Upper lobe of left lung (tissue), 4 donors: ENCODE measurements around the gene DOK5.

Experiments
- POLR2A ChIP-seq, 4 donors: fragments of 450-650 bp; IDR thresholded peaks; one replicate each; pipeline ENCODE4 v1.5.1; 2016 to 2017; ENCODE audit warnings: antibody characterized with exemption in 4 of 4, mild to moderate bottlenecking in 2 of 4
- POLR2AphosphoS5 ChIP-seq, 2 donors: sonication (generic); formaldehyde crosslinking; IDR thresholded peaks; one replicate each; pipeline ENCODE4 v1.5.1; 2017; ENCODE audit warnings: antibody characterized with exemption in 2 of 2

DNA sequence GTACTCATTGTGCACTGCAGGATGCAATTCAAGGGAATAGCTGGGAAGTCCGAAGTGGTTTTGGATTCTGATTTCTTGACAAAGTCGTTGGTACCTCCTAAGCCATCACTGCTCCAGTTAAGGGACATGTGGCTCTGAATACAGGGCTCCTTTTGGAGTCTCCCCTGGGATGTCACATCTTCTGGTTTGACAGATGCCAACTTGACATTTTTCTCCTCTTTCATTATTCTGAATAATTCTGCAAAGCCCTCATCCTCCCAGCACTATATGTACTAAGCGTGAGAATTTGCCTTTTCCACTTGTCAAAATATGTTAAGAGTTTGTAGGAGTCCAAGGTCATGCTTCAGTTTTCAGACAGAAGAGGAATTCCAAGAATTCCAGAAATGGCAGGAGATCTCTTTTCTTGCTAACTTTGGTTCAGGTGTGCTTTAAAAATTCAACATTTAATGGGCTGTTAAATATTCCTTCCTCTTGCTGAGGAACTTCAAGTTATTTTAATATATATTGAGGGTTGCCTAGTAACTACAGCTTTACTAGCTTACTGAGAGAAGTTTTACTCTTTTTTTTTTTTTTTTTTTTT lies 38.7 kb downstream of the DOK5 start:
- TF ChIP-seq POLR2A (IDR thresholded peaks at IDR 0.05) (no peak), POLR2AphosphoS5 (IDR thresholded peaks at IDR 0.05) (no peak)
